Endometrial microvascular endothelial cells (primary cell): ENCODE data around the gene HOXB3. TPM values are rescaled to one million over a fixed set of nuclear protein-coding genes. Genes with fewer than 3 reads are reported as not detected.

ENCODE experiments used
- in situ Hi-C: cut with HindIII; loops from 2 replicates; pipeline ENCODE4 v1.10.0; 2017; ENCODE audit warnings: low sequenced_read_pairs, low pct_unique_long_range_greater_than_20kb; ENCODE audit errors: inconsistent ontology term
- total RNA-seq: library from RNA; depleted of rRNA; stranded (reverse); fragments of >200 nt; gene quantifications from one replicate; pipeline ENCODE4 v1.2.3, GENCODE V29; 2015; ENCODE audit errors: inconsistent ontology term

Gene HOXB3
- total RNA-seq, 1 donor from 2014 or later = 5.7 TPM

- in situ Hi-C loops = no loop called here
Measured at GRCh38 chr17:48626245-48627117, 36.4 kb upstream of the HOXB3 start, which contains the start of gene HOXB9. Gene HOXB9, minus strand, starts transcription at chr17:48626358. Its CDS starts 89 bp downstream, at chr17:48626269.

DNA sequence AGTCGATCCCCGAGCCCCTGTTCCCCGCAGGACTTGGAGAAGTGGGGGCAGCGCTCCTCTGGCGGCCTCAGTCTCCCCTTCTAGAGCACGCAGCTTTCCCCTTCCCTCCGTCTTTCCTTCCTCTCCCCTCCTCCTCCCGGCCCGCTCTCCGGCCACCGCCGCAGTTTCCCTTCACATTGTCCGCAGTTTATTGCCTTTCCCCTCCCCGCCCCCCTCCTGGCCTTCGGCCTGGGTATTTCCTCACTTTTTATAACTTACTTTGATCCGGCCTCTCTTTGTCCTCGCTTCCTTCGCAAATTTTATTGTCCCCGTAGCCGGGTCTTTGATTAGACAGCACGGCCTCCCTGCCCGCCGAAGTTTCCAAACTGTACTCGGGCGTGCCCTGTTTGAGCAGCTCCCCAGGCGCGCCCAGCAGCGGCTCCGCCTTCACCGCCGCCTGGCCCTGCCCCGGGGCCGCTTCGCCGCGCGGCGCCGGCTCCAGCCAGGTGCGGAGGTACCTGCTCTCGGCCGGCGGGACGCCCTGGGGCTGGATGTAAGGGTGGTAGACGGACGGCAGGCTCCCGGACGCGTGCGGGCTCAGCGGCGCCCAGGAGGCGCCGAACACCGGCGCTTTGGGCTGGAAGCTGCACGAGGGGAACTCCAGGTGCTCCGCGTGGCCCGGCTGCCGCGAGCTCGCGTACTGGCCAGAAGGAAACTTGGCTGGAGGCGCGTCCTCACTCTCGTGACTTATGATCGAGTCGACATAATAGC, 35.6 kb upstream of the HOXB3 start:
- in situ Hi-C loops = no loop called here

DNA sequence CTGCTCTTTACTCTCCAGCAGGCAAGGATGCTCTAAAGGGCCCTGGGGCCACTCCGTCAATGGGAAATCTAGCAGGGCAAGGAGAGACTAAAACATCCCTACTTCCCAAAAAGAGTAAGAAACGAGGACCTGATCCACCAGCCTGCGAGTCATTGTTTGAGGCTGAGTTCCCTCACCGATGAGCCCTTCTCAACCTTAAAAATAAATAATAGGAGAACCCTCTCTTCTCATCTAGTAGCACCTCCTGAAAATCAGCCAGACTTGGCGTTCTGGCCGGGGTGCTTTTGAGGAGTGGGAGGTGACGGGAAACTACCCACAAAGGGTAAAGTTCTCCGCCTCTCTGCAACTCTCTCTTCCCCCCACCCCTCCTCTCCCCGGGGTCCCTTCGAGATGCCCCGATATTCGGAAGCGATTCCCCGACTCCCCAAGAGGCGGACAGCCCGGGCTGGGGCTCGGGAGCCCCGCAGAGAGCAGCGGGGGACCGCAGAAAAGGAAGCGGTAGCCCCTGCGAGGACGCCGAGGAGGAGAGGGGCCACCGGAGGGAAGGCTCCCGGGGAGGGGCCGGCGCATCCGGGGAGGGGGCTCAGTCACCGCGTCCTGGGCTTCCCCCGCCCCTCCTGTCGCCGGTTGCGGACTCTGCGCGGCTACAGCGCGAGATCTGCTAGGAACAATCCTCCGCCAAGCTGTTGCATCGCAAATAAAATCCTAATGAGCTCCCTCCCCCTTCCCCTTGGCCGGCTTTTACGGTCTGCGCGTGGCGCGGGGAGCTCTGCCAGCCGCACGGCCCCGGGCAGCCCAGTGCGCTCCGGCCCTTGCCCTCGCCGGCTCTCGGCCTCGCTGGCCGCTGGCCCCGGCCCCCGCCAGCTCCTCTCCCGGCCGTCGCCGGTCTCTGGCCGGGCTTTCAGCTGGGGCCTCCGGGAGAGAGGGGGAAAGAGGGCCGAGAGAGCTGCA, 34.8 kb upstream of the HOXB3 start:
- in situ Hi-C loops = no loop called here

DNA sequence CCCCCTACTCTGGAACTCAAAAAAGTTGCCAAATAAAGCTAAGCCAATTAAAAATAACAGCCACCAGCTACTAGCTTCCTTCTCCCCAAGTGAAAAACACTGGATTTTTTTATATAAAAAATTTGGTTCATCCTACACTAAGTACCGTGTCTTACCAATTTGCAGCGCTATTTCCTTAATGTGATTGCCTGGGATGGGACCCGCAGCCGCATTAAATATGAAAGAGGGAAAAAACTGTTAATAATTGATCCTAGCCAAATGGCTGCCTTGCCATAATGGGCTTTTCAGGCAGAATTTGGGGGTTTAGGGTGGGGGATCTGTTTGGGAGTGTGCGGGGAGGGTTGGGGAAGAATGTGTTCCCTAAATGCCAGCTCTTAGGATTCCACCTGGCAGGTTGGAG, 34.1 kb upstream of the HOXB3 start:
- in situ Hi-C loops = no loop called here

DNA sequence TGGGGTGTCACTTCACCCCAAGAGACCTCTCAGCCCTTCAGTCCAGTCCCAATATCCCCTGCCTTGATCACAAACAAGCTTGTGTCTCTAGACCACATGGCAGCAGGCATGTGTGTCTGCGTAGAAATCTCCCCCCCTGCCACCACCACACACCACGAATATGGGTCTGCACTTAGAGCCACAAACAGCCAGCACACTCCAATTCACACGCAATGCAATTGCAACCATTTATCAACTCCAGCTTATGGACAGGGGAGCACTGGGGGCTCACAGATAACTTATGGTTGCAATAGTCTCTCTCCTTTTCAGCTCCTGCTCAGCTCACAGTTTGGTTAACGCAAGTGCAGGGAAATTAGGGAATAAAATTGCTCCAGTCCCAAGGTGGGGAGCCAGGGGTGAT, 33.5 kb upstream of the HOXB3 start:
- in situ Hi-C loops = no loop called here

- in situ Hi-C loops = no loop called here
Measured at GRCh38 chr17:48622857-48623256, 32.8 kb upstream of the HOXB3 start.

DNA sequence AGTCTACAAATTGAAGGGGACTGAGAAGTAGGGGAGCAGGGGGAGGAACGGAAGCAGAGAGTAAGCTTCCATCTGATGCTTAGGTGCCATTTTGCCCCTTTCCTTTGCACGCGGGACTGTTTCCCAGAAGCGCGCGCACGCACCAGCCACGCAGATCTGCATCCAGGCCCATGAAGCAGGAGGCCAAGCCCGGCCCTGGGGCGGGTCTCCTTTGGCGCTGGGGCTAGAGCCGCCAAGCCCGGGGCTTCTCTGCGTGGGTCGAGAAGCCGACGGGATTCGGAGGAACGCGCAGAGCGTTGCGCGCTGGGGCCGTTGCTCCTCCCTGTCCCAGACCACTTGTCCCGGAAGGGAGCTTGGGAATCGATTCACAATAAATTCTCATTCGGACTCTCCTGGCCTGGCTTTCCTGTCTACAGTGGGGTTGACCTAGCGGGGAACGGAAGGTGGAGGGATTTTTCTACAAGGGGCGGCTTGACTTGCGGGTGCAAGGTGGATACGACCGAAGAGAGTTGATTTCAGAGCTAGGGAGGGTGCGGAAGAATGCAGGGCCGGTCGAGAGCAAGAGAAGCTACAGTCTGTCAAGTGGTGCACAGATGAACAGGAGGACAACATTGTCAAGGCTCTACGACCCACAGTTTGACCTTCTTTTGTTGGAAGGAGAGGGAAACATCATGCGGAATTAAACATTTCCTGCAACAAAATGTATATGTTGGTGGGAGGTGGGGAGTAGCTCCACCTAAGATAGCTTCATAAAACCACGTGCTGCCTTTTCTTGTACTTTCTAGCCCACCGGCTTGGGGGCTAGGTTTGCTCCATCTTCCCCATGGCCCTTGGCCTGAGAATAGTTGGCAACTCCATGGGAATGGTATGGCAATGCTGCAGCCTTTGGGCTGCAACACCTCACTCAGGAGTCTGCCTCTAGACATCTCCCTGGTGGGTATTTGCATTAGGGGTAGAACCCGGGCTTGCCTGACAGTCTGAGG, 31.7 kb upstream of the HOXB3 start:
- in situ Hi-C loops = no loop called here

- in situ Hi-C loops = no loop called here
Measured at GRCh38 chr17:48620461-48621139, 30.6 kb upstream of the HOXB3 start.

DNA sequence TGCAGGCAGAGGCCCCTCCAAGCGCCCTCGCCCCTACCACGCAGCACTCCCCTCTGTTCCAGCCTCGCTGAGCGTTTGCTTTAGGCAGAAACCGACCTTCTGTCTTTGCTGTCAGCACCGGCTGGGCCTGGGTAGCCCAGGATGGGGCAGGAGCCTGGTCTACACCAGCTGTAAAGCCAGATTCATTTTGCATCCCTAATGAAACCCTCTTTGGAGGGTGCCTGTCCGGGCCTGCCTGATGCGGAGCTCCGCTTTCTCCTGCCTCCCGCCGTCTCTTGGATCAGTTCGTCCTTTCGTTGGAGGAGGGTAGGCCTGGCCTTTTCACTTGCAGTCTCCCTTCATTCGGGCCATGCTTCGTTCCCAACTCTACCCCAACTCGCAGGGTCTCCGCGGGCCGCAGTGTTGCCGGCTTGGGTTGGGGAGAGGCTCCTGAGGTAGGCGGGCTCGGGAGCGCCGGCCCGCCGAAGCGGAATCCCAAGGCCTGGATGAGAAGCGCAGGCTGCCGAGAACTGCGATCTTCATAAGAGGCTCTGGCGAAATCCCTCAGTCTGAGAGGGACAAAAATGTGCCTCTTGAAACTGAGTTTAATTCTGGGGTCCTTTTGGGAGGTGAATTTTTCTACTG, 29.9 kb upstream of the HOXB3 start:
- in situ Hi-C loops = no loop called here

DNA sequence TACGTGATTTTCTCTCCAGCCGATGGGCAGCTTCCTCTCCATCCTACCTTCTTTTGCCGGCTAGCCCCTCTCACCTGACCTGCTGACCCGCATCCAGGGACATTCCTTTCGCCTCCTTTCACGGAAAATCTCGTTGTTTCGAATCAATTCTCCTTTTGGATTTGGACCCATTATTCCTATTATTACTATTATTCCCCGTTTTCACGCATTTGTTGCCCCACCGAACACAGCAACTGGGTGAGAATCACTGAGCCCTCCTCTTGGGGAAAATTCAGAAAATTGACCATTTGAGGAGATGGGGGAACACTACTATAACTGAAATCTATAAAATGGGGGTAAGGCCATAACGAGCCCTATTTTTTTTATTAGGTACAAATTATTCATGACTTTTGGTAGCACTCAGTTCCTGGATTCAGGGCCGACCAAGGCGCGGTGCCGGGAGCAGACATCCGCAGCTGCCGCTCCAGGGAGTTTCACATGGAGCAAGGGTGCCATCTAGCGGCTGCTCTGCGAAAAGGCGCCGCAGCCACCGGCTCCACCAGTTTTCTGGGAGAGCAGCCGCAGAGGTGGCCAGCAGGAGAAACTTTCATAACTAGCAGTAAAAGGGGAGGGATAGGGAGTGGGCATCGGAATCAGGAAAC, 28.3 kb upstream of the HOXB3 start:
- in situ Hi-C loops = no loop called here

DNA sequence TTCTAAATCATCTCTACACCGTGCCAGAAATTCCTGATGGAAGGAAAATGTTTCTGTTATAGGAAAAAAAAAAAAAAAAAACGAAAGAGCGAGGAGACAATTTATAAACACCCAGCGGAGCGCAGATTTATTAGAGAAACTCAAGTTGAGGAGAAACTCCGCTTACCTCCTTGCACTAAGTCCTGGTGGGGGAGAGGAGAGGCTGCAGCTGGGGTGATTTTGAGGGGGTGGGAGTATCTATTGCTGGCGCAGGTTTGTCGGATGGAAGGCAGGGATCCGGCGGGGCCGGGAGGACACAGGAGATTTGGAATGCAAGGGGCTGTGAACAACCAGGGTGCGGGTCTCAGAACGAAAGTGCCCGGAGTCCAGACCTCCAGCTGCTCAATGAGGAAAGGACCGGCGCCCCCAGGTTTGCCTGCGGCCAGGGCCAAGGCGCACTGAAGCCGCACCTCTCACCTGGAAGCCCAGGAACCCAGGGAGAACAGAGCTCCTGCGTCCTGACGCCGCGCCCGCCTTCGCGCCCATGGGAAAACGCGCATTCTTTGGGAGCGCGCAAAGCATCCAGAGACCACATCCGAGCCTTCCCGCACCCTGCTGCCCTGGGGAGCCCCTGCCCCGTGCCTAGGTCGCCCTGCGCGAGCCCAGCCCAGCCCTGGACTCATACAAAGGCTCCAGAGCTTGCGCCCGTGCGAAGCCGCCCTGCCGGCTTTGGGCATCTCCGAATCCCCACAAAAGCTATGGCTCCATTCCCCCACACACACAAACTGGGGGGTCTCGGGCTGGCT, 27.6 kb upstream of the HOXB3 start:
- in situ Hi-C loops = no loop called here

DNA sequence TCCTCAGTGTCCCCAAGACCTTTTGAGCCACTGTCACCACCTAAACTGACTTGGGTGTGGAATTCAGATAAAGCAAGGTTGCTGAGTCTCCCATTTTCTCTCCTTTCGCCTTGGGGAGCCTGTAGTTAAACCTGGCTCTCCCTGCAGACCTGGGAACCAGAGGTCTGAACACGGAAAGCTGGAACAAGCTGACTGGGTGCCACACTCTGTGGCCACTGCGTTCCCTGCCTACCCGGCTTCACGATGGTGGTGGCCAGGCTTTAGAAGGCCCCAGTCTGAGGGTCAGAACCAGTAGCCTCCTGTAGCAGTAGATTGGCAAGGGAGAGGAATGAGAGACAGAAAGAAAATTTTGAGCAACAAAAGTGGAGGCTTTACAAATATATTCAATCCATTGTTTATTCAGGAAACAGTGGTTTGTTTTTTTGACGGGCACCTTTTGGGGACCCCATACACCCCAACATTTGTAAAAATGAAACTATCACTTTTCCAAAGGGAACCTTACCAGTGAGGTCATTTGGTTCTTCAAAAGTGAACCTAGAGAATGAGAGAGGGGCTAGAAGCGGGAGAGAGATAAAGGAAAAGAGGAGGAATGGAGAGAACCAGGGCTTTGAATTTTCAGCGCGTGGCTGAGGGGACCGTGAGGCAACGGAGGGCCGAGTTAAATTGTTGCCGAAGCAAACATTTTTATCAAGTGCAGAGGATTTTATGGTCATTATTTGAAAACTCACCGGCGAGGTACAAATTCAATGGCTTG, 26.9 kb upstream of the HOXB3 start:
- in situ Hi-C loops = no loop called here

- in situ Hi-C loops = no loop called here
Measured at GRCh38 chr17:48615963-48616716, 26.1 kb upstream of the HOXB3 start.
